Naive B cell (primary cell): ENCODE data around the gene MARCHF6. TPM values are rescaled to one million over a fixed set of nuclear protein-coding genes. Genes with fewer than 3 reads are reported as not detected.
"Not testable (repeated sequence)": the region's sequence is repeated elsewhere in the genome, so short reads cannot be mapped to it uniquely, and the experiment has no call there.

Experiments used
- ATAC-seq, 2 donors: fragments of 150-1000 bp; cut with Tn5 transposase; 2 replicates each; pipeline ENCODE4 v1.10.0; 2021; ENCODE audit warnings: low read depth in 2 of 2, mild to moderate bottlenecking in 2 of 2, moderate library complexity in 2 of 2
- DNase-seq: peaks from one replicate; pipeline ENCODE4 v3.0.0; 2022
- H3K27ac Mint-ChIP-seq, 6 donors: one replicate each; pipeline ENCODE4 v1.8.0; 2020 to 2022; ENCODE audit warnings: mild to moderate bottlenecking in 6 of 6, mixed read lengths in 6 of 6, moderate library complexity in 5 of 6, inconsistent platforms in 2 of 6
- H3K27me3 Mint-ChIP-seq, 3 donors: one replicate each; pipeline ENCODE4 v1.8.0; 2021 to 2022; ENCODE audit warnings: mixed read lengths in 3 of 3, mild to moderate bottlenecking in 1 of 3
- H3K36me3 Mint-ChIP-seq, 2 donors: one replicate each; pipeline ENCODE4 v1.8.0; 2020 to 2022; ENCODE audit warnings: mixed read lengths in 2 of 2, inconsistent platforms in 1 of 2, mild to moderate bottlenecking in 1 of 2
- H3K4me1 Mint-ChIP-seq, 3 donors: one replicate each; pipeline ENCODE4 v1.8.0; 2020 to 2022; ENCODE audit warnings: mixed read lengths in 3 of 3, inconsistent platforms in 1 of 3, mild to moderate bottlenecking in 1 of 3, moderate library complexity in 1 of 3
- H3K4me3 Mint-ChIP-seq, 8 donors: one replicate each; pipeline ENCODE4 v1.8.0; 2020 to 2022; ENCODE audit warnings: mild to moderate bottlenecking in 8 of 8, mixed read lengths in 8 of 8, moderate library complexity in 8 of 8, inconsistent platforms in 2 of 8
- H3K9me3 Mint-ChIP-seq, 7 donors: one replicate each; pipeline ENCODE4 v1.8.0; 2020 to 2022; ENCODE audit warnings: mixed read lengths in 7 of 7, mild to moderate bottlenecking in 5 of 7, inconsistent platforms in 2 of 7, moderate library complexity in 1 of 7
- polyA plus RNA-seq, 6 donors: library from polyadenylated mRNA; unstranded; fragments of 300-500 nt; fragmentation: Illumina TruSeq; gene quantifications; one replicate each; pipeline ENCODE4 v1.2.3, GENCODE V29; 2021; ENCODE audit warnings: low read depth in 6 of 6

MARCHF6 gene
- polyA plus RNA-seq, 6 donors from 2014 or later, result 22.8 to 72.8 (median 48.4) TPM

DNA sequence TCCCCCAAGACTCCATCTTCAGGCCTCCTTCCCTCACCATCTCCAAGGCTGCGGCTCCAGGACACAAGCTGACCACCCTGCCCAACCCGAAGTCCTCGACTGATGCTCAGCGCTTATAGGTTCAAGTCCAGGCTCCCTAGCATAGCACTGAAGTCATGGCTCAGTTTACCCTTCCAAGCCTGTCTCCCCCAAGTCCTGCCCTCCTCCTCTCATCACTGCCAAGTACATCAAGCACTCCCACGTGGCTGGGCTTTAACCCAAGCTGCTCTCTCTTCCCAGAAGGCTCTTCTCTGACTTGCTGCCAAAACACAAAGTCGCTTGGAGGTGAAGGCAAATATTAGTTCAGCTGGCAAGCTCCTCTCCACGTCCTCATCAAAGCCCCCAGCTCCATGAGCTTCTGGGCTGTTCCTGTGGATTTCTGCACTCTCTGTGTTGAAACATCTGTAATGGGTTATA, 22.1 kb upstream of the MARCHF6 start:
- H3K4me3 Mint-ChIP-seq, result peak overlapping the region in 1 of 8 donors; percentile 23
- H3K27me3 Mint-ChIP-seq, result peaks cover 54 to 64% (median 57%) of the 10 kb centered on the region in 3 donors
- no peak for ATAC-seq
- H3K9me3 Mint-ChIP-seq, result no peaks in the 10 kb centered on the region
- no peaks in the 10 kb centered on the region for H3K36me3 Mint-ChIP-seq
- no peak for DNase-seq
- peak overlapping the region in 1 of 6 donors; percentile 75 for H3K27ac Mint-ChIP-seq
- H3K4me1 Mint-ChIP-seq, result peaks cover 7 to 15% (median 12%) of the 10 kb centered on the region in 3 donors

DNA sequence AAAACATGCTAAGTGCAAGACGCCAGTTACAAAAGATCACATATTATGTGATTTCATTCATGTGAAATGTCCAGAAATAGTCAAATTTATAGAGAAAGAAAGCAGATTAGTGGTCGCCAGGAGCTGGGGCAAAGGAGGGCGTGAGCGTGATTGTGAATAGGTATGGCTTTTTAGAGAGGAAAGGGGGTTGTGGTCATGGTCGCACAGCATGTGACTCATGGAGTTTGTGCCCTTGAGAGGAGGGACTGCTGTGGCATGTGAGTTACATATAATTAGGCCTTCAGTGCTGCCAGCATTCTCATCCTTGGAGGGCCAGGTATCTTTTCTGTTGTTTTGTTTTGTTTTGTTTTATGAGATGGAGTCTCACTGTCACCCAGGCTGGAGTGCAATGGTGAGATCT, 21.2 kb upstream of the MARCHF6 start:
- ATAC-seq, result no peak
- H3K27me3 Mint-ChIP-seq, result peaks cover 54 to 64% (median 57%) of the 10 kb centered on the region in 3 donors

DNA sequence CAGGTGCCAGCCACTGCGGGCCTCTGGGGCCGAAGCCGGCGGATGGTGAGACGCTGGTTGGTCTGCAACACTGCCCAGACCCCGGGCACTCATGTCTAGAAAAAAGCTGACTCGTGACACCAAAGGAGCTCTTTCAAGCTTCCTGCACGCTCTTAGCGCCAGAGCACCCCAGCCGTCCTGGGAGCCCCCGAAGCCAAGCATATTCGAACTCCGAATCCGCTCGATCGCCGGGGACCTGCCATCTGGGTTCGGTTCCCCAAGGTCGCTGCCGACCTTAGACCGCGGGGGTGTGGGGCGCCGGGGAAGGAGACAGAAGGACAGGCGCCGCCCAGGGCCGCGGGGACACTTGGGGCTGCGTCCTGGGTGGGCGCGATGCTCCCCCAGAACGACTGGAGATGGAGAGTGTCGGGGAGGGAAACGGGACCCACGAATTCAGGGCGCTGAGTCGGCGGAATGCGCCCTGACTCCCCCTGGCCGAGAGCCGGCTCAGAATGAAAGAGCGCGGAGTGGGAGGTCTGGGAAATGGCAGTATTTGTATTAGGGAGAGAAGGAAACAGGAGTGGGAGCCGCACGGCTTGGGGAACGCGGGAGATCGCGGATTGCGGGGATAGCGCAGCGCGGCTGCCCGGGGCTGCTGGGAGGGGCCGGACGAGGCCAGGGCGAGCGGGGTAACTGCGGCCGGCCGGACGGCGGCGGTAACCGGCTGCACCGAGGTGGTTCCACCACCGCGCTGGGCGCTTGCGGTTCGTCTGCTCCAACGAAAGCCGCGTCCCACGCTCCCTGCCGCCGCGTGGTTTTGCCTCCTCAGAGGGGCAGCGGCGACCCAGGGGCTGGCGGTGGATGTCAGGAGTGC, 20.1 kb upstream of the MARCHF6 start:
- H3K4me3 Mint-ChIP-seq, result peak overlapping the region; percentile 83 to 93 (median 90)
- H3K9me3 Mint-ChIP-seq, result no peaks in the 10 kb centered on the region
- DNase-seq, result peak; percentile 24
- ATAC-seq, result peak; percentile 69
- H3K4me1 Mint-ChIP-seq, result peaks cover 7 to 15% (median 12%) of the 10 kb centered on the region in 3 donors
- H3K36me3 Mint-ChIP-seq, result no peaks in the 10 kb centered on the region
- peak overlapping the region in 2 of 6 donors; percentile 46 to 88 for H3K27ac Mint-ChIP-seq
- H3K27me3 Mint-ChIP-seq, result peaks cover 54 to 64% (median 57%) of the 10 kb centered on the region in 3 donors

More for the DNA sequence above, 21.2 kb upstream of the MARCHF6 start:
- Mint-ChIP-seq H3K9me3 (no peaks in the 10 kb centered on the region), H3K4me1 (peaks cover 7 to 15% (median 12%) of the 10 kb centered on the region in 3 donors), H3K36me3 (no peaks in the 10 kb centered on the region), H3K27ac (peak overlapping the region in 1 of 6 donors; percentile 33), H3K4me3 (peak overlapping the region in 5 of 8 donors; percentile 30 to 88 (median 56))
- no peak for DNase-seq

DNA sequence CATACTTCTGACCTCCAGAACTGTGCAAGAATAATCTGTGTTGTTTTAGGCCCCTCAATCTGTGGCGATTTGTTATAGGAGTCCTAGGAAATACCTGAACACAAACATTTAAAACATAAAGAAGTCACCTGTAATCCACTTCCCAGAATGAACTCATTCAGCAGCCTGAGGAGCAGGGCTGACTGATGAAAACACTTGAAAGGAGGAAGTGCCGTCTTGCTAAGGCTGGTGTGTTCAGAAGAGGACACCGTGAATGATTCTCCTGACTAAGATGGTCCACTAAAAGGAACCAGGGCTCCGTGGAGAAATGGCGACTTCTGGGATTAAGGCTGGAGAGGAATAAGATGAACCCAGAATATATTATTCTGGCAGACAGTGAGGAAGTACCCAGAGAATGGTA, 18.7 kb upstream of the MARCHF6 start:
- peak overlapping the region in 5 of 8 donors; percentile 6 to 88 (median 47) for H3K4me3 Mint-ChIP-seq
- no peaks in the 10 kb centered on the region for H3K36me3 Mint-ChIP-seq
- H3K27me3 Mint-ChIP-seq, result peaks cover 43 to 61% (median 55%) of the 10 kb centered on the region in 3 donors
- DNase-seq (no peak), ATAC-seq (peak in 1 of 2 donors; percentile 55)
- H3K9me3 Mint-ChIP-seq, result no peaks in the 10 kb centered on the region
- no peak overlapping the region for H3K27ac Mint-ChIP-seq
- H3K4me1 Mint-ChIP-seq, result peaks cover 7 to 15% (median 12%) of the 10 kb centered on the region in 3 donors

GRCh38 chr5:10335711-10336470, 17.6 kb upstream of the MARCHF6 start:
- H3K4me3 Mint-ChIP-seq, result no peak overlapping the region
- no peaks in the 10 kb centered on the region for H3K9me3 Mint-ChIP-seq
- no peaks in the 10 kb centered on the region for H3K36me3 Mint-ChIP-seq
- peaks cover 7 to 15% (median 12%) of the 10 kb centered on the region in 3 donors for H3K4me1 Mint-ChIP-seq
- H3K27me3 Mint-ChIP-seq, result peaks cover 40 to 51% (median 45%) of the 10 kb centered on the region in 3 donors
- no peak for DNase-seq
- H3K27ac Mint-ChIP-seq, result no peak overlapping the region
- no peak for ATAC-seq

DNA sequence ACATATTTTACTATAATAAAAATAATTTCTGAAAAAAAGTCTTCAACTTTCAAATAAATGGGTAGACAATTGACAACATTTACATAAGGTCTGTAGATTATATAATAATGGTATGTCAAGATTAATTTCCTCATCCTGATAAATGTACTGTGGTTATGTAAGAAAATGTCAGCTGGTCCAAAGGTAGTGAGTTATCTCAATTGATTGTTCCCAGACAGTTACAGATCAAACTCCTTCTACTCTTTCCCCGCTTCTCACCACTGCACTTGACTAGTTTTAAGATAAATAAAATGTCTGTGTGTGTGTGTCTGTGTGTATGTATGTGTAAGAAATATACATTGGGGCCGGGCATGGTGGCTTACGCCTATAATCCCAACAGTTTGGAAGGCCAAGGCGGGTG, 16.4 kb upstream of the MARCHF6 start:
- ATAC-seq (no peak), DNase-seq (no peak)
- H3K27ac Mint-ChIP-seq, result peak overlapping the region in 1 of 6 donors; percentile 27
- H3K4me3 Mint-ChIP-seq, result no peak overlapping the region
- H3K36me3 Mint-ChIP-seq, result no peaks in the 10 kb centered on the region
- no peaks in the 10 kb centered on the region for H3K9me3 Mint-ChIP-seq
- peaks cover 28 to 39% (median 33%) of the 10 kb centered on the region in 3 donors for H3K27me3 Mint-ChIP-seq
- H3K4me1 Mint-ChIP-seq, result peaks cover 5 to 15% (median 12%) of the 10 kb centered on the region in 3 donors

- H3K9me3 Mint-ChIP-seq, result no peaks in the 10 kb centered on the region
- H3K36me3 Mint-ChIP-seq, result no peaks in the 10 kb centered on the region
- no peak overlapping the region for H3K4me3 Mint-ChIP-seq
- H3K27ac Mint-ChIP-seq, result no peak overlapping the region
- peaks cover 5 to 13% (median 12%) of the 10 kb centered on the region in 3 donors for H3K4me1 Mint-ChIP-seq
- ATAC-seq (no peak), DNase-seq (no peak)
- H3K27me3 Mint-ChIP-seq, result peaks cover 20 to 30% (median 24%) of the 10 kb centered on the region in 3 donors
Measured at GRCh38 chr5:10337986-10338385, 15.5 kb upstream of the MARCHF6 start.

DNA sequence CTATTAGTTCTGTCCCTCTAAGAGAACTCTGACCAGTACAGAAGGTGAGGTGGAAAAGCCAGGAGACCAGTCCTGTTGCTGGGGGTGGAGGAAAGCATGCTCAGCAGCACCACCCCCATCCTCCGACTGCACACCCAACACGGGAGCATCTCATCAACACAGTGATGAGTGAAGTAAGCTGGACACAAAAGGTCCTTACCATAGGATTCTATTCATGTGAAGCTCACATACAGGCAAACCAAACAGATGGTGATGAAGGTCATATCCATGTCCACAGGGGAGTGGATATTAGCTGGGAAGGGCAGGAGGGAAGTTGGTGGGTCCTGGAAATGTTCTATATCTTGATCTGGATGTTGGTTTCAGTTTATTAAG, 14.8 kb upstream of the MARCHF6 start:
- DNase-seq (no peak), ATAC-seq (no peak)
- Mint-ChIP-seq H3K4me1 (peaks cover 0 to 6% (median 6%) of the 10 kb centered on the region in 3 donors), H3K4me3 (no peak overlapping the region), H3K27ac (no peak overlapping the region), H3K9me3 (no peaks in the 10 kb centered on the region), H3K27me3 (peaks cover 14 to 23% (median 18%) of the 10 kb centered on the region in 3 donors), H3K36me3 (no peaks in the 10 kb centered on the region)

DNA sequence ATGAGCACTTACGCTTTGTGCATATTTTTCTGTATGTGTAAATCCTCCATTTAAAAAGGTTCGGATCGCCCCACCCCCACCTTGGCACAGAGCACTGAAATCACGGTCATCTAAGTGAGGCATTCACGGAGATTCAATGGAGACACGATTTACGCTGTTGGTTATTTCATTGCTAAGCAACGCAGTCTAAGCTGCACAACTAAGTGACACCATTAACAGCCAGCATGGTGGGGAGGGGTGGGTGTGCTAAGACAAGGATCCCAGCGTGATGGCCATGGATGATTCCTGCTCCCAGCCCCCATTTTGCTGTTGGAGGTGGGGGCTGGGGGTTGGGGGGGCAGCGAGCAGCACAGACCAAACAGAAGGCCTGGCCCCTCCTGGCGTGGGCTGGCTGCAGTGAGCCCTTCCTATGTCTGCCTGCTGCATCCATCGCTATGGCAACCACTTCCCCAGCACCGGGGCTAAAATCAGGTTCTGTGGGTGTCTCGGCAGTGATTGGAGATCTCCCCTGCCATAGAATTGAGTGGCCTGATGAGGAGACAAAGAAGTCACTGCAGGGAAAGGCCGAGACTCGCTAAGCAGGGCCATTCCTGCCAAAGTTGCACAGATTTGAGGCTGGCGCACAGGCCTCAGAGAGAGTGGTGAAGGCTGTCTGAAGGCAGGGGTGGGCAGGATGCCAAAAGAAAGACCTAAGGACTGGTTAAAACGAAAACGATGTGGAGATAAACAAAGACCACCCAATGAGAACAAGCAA, 14.3 kb upstream of the MARCHF6 start:
- H3K9me3 Mint-ChIP-seq, result no peaks in the 10 kb centered on the region
- H3K4me1 Mint-ChIP-seq, result peaks cover 0 to 6% (median 6%) of the 10 kb centered on the region in 3 donors
- ATAC-seq (no peak), DNase-seq (no peak)
- peaks cover 13 to 20% (median 14%) of the 10 kb centered on the region in 3 donors for H3K27me3 Mint-ChIP-seq
- no peak overlapping the region for H3K27ac Mint-ChIP-seq
- no peak overlapping the region for H3K4me3 Mint-ChIP-seq
- H3K36me3 Mint-ChIP-seq, result no peaks in the 10 kb centered on the region

DNA sequence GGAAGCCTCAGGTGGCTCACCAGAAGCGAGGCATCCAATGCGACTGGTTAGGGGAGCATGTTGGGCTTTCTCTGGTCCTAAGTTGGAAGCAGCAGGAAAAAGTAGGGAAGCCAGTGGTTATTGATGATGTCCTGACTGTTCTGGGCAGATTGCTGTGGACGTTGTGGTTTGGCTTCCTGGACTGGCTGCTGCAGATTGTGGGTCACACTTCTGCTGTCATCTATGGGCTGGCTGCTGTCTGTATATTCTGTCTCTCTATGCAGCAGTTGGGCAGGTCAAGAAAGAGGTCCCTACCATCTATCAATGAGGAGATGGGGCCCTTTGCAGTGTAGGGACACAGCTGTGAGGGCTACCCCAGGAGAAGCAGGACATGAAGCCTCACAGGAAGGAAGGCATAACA, 13.5 kb upstream of the MARCHF6 start:
- Mint-ChIP-seq H3K36me3 (no peaks in the 10 kb centered on the region), H3K4me3 (no peak overlapping the region), H3K27me3 (peaks cover 6 to 13% (median 7%) of the 10 kb centered on the region in 3 donors), H3K4me1 (peaks cover 0 to 2% (median 0%) of the 10 kb centered on the region in 3 donors), H3K27ac (no peak overlapping the region), H3K9me3 (no peaks in the 10 kb centered on the region)
- ATAC-seq (no peak), DNase-seq (no peak)

GRCh38 chr5:10343486-10343885, 10.0 kb upstream of the MARCHF6 start:
- Mint-ChIP-seq H3K27me3 (peaks cover 0 to 5% (median 0%) of the 10 kb centered on the region in 3 donors), H3K4me1 (no peaks in the 10 kb centered on the region), H3K27ac (no peak overlapping the region), H3K36me3 (no peaks in the 10 kb centered on the region), H3K9me3 (no peaks in the 10 kb centered on the region), H3K4me3 (no peak overlapping the region)
- no peak for DNase-seq
- no peak for ATAC-seq

DNA sequence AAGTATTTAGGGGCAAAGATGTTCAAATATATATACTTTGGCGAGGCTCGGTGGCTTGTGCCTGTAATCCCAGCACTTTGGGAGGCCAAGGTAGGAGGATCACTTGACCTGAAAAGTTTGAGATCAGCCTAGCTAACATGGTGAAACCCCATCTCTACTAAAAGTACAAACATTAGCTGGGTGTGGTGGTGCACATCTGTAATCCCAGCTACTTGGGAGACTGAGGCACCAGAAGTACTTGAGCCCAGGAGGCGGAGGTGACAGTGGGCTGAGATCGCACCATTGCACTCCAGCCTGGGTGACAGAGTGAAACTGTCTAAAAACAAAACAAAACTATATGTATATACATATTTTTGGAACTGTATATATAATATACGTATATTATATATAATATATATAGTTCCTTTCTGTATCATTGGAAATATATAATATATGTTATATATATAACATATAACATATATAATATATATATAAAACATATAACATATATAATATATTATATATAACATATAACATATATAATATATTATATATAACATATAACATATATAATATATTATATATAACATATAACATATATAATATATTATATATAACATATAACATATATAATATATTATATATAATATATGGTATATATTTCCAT, 8.9 kb upstream of the MARCHF6 start:
- ATAC-seq, H3K36me3 Mint-ChIP-seq: not testable (repeated sequence)

More for the DNA sequence above, 8.9 kb upstream of the MARCHF6 start:
- H3K4me1 Mint-ChIP-seq, H3K4me3 Mint-ChIP-seq, H3K27me3 Mint-ChIP-seq, DNase-seq, H3K27ac Mint-ChIP-seq, H3K9me3 Mint-ChIP-seq: not testable (repeated sequence)
